ENCODE measurements around the gene GDF10. TPM values are rescaled to one million over a fixed set of nuclear protein-coding genes. Genes with fewer than 3 reads are reported as not detected.

Gene GDF10
- total and polyA plus RNA-seq, 10 of the 15 experiments (the other 5 are each of a cell fraction or from before 2014, with no cell fraction given), result not detected

GRCh38 chr10:47288236-47288635 is 11.8 kb upstream of the GDF10 start:
- H3K4me2 ChIP-seq (ENCODE audit: control insufficient read depth, insufficient read depth), result no peak overlapping the region
- ChIA-PET POLR2A (no interaction called here), SMC1A (ENCODE audit: uncharacterized antibody, unreplicated experiment) (no interaction called here), CTCF (interaction anchor here (1.4 to 2.1 kb wide), 2 partner anchors 26 to 240 kb away, joined by 4 to 7 read pairs; no protein-coding TSS in a partner anchor), RAD21 (ENCODE audit: unreplicated experiment) (no interaction called here)
- no peak for FAIRE-seq
- ATAC-seq, result no peak
- TF ChIP-seq, protein P1, sequence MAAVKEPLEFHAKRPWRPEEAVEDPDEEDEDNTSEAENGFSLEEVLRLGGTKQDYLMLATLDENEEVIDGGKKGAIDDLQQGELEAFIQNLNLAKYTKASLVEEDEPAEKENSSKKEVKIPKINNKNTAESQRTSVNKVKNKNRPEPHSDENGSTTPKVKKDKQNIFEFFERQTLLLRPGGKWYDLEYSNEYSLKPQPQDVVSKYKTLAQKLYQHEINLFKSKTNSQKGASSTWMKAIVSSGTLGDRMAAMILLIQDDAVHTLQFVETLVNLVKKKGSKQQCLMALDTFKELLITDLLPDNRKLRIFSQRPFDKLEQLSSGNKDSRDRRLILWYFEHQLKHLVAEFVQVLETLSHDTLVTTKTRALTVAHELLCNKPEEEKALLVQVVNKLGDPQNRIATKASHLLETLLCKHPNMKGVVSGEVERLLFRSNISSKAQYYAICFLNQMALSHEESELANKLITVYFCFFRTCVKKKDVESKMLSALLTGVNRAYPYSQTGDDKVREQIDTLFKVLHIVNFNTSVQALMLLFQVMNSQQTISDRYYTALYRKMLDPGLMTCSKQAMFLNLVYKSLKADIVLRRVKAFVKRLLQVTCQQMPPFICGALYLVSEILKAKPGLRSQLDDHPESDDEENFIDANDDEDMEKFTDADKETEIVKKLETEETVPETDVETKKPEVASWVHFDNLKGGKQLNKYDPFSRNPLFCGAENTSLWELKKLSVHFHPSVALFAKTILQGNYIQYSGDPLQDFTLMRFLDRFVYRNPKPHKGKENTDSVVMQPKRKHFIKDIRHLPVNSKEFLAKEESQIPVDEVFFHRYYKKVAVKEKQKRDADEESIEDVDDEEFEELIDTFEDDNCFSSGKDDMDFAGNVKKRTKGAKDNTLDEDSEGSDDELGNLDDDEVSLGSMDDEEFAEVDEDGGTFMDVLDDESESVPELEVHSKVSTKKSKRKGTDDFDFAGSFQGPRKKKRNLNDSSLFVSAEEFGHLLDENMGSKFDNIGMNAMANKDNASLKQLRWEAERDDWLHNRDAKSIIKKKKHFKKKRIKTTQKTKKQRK (IDR thresholded peaks at IDR 0.05; ENCODE audit: low read depth, low read length), result no peak
- TF ChIP-seq ZBTB11 (CRISPR knock-in tag; IDR thresholded peaks at IDR 0.05), result no peak
- intact Hi-C loops (cut with micrococcal nuclease; ENCODE audit: unreplicated experiment), result no loop called here
- H3K79me2 ChIP-seq (ENCODE audit: control insufficient read depth, insufficient read depth, low read length), result no peaks in the 10 kb centered on the region
- no peaks in the 10 kb centered on the region for H3K36me3 ChIP-seq (ENCODE audit: control insufficient read depth in 2 of 2, insufficient read depth in 2 of 2, low read length in 1 of 2)
- H3K4me3 ChIP-seq, result no peak overlapping the region
- no peaks in the 10 kb centered on the region for H3K4me1 ChIP-seq (ENCODE audit: control insufficient read depth, insufficient read depth, low read length)
- in situ Hi-C loops (cut with MboI), result no loop called here
- H2AFZ ChIP-seq (ENCODE audit: control insufficient read depth, low read depth, low read length), result no peak overlapping the region
- H4K20me1 ChIP-seq (ENCODE audit: control insufficient read depth, insufficient read depth), result no peaks in the 10 kb centered on the region
- no peak overlapping the region for H3K27ac ChIP-seq (ENCODE audit: control insufficient read depth, insufficient read depth)
- no TSS peak for BruUV-seq (replicated peaks)
- H3K27me3 ChIP-seq (replicated peaks in 1 of 2; ENCODE audit: control insufficient read depth in 2 of 2, insufficient read depth in 2 of 2, low read length in 1 of 2), result no peaks in the 10 kb centered on the region; a peak in 1 of 4 replicates
- no peak for DNase-seq (ENCODE audit: low read depth, low spot score)
- H3K9ac ChIP-seq (ENCODE audit: control insufficient read depth, insufficient read depth, low read length), result no peak overlapping the region
- H3K9me3 ChIP-seq (replicated peaks; ENCODE audit: control insufficient read depth, insufficient read depth, low read length), result no peaks in the 10 kb centered on the region
- WGBS (ENCODE audit: insufficient coverage, insufficient replicate concordance, low lambda C conversion rate, missing lambda C conversion rate), result 21% methylated on average over 8 of the region's 8 CpGs
